HepG2 (cell line): Measurements from ENCODE around the gene METTL6. TPM values are rescaled to one million over a fixed set of nuclear protein-coding genes. Genes with fewer than 3 reads are reported as not detected.
A peak's percentile ranks its signal among the peaks of the same experiment; 100 is the strongest.

Experiments used
- ATAC-seq: fragments of 200-7000 bp; cut with Tn5 transposase; 3 replicates; pipeline ENCODE4 v1.9.1; 2020; ENCODE audit warnings: mild to moderate bottlenecking, moderate library complexity
- BruUV-seq: library from RNA; stranded (reverse); fragments of 400-500 nt; replicated peaks from 2 replicates; lab custom pipeline; 2021; lab: Mats Ljungman, UMichigan
- CTCF ChIA-PET: fragments of 300-600 bp; formaldehyde crosslinking; extraction: SDS; loops from one replicate; lab custom pipeline; 2021; ENCODE audit warnings: low total read pairs, inconsistent platforms, low intra/inter-chr PET ratio; lab: Yijun Ruan, JAX
- POLR2A ChIA-PET: fragments of 350-600 bp; sonication (Branson Sonifier 250); formaldehyde crosslinking; loops from one replicate; lab custom pipeline; 2020; ENCODE audit warnings: antibody characterized with exemption, inconsistent platforms; lab: Yijun Ruan, JAX
- DNase-seq: peaks from one replicate; pipeline ENCODE4 v3.0.0-alpha.2; 2015; ENCODE audit warnings: low spot score
- FAIRE-seq: peaks from 3 replicates; lab custom pipeline; 2011; peaks lifted over from hg19 to GRCh38; lab: Jason Lieb, UNC
- H2AFZ ChIP-seq: one replicate; pipeline ENCODE4 v1.6.1; 2011; ENCODE audit warnings: low read length, inconsistent platforms
- H3K27ac ChIP-seq: fragments of 300-600 bp; 3 replicates; pipeline ENCODE4 v1.8.0; 2011; ENCODE audit warnings: mixed run types, mild to moderate bottlenecking, mixed read lengths, low read length, inconsistent platforms; ENCODE audit not compliant: insufficient read depth; ENCODE audit errors: extremely low read length
- H3K27me3 ChIP-seq, 2 experiments: fragments of 200-600 bp in 1 of 2; 2 replicates in 1 of 2; 3 replicates in 1 of 2; pipeline versions ENCODE4 v1.6.0 to v1.8.0; 2011; ENCODE audit warnings: low read length in 2 of 2, mild to moderate bottlenecking in 2 of 2, moderate library complexity in 2 of 2, inconsistent platforms in 1 of 2; ENCODE audit not compliant: insufficient read depth in 2 of 2, control insufficient read depth in 1 of 2
- H3K36me3 ChIP-seq, 2 experiments: fragments of 200-600 bp in 1 of 2; replicated peaks in 1 of 2; 2 replicates in 1 of 2; 3 replicates in 1 of 2; pipeline versions ENCODE4 v1.5.1 to v1.8.0; 2011; ENCODE audit warnings: low read length in 2 of 2, inconsistent platforms in 1 of 2; ENCODE audit not compliant: insufficient read depth in 2 of 2, control insufficient read depth in 1 of 2
- H3K4me1 ChIP-seq: 2 replicates; pipeline ENCODE4 v1.5.1; 2012; ENCODE audit warnings: low read length, inconsistent platforms; ENCODE audit not compliant: insufficient read depth
- H3K4me2 ChIP-seq: 2 replicates; pipeline ENCODE4 v1.6.0; 2011; ENCODE audit warnings: low read depth, low read length, inconsistent platforms
- H3K4me3 ChIP-seq, 3 experiments: fragments of 200-600 bp in 1 of 3; sonication (generic), shearing (Covaris generic) in 1 of 3; replicated peaks in 1 of 3; 2 replicates each; pipeline ENCODE4 v1.5.1; 2011 to 2016; ENCODE audit warnings: low read length in 3 of 3, inconsistent platforms in 2 of 3, low read depth in 2 of 3, mild to moderate bottlenecking in 2 of 3, control low read depth in 1 of 3, mixed read lengths in 1 of 3; ENCODE audit not compliant: insufficient read depth in 1 of 3
- H3K79me2 ChIP-seq: one replicate; pipeline ENCODE4 v1.6.1; 2011; ENCODE audit warnings: low read length, inconsistent platforms; ENCODE audit not compliant: insufficient read depth
- H3K9ac ChIP-seq: 2 replicates; pipeline ENCODE4 v1.6.0; 2011; ENCODE audit warnings: mild to moderate bottlenecking, low read depth, low read length, inconsistent platforms; ENCODE audit not compliant: insufficient read depth
- H3K9me3 ChIP-seq: 2 replicates; pipeline ENCODE4 v1.5.1; 2012; ENCODE audit warnings: mild to moderate bottlenecking, low read length
- H4K20me1 ChIP-seq: 2 replicates; pipeline ENCODE4 v1.6.0; 2011; ENCODE audit warnings: inconsistent platforms, mild to moderate bottlenecking, low read length, moderate library complexity; ENCODE audit not compliant: insufficient read depth
- FOXA1 ChIP-seq, 2 experiments: fragments of 450-650 bp in 1 of 2; sonication (generic) in 1 of 2; formaldehyde crosslinking in 1 of 2; IDR thresholded peaks; 2 replicates each; pipeline versions ENCODE4 v1.4.0 to v1.6.1; 2016 to 2020; ENCODE audit warnings: missing genetic modification reagents in 1 of 2
- HNRNPLL ChIP-seq: fragments of 200-400 bp; formaldehyde crosslinking; IDR thresholded peaks from 2 replicates; pipeline ENCODE4 v1.6.1; 2017; ENCODE audit warnings: mild to moderate bottlenecking, low read depth, low read length; ENCODE audit not compliant: poor library complexity, severe bottlenecking
- YEATS2 ChIP-seq: sonication (generic); formaldehyde crosslinking; IDR thresholded peaks from 2 replicates; pipeline ENCODE4 v1.4.0; 2020; ENCODE audit warnings: missing genetic modification reagents, borderline replicate concordance
- ZFP36 ChIP-seq: fragments of 150-350 bp; IDR thresholded peaks from 2 replicates; pipeline ENCODE4 v1.6.1; 2018; ENCODE audit warnings: borderline replicate concordance, low read length, low read depth; ENCODE audit not compliant: partially characterized antibody
- ZNF432 ChIP-seq: sonication (generic); formaldehyde crosslinking; IDR thresholded peaks from 2 replicates; pipeline ENCODE4 v1.5.0; 2020; ENCODE audit warnings: missing genetic modification reagents, mild to moderate bottlenecking, borderline replicate concordance
- WGBS: methylation state at CpG from one replicate; pipeline ENCODE4 v1.1.6; 2017; ENCODE audit warnings: low lambda C conversion rate; 5-methylcytosine and 5-hydroxymethylcytosine counted together
- in situ Hi-C: cut with HindIII; loops from 2 replicates; pipeline ENCODE4 v1.10.0; 2017; ENCODE audit warnings: low pct_unique_long_range_greater_than_20kb; ENCODE audit not compliant: extremely low pct_ligation_motif_present
- intact Hi-C: fragments of 100-400 bp; cut with micrococcal nuclease; formaldehyde crosslinking; loops from one replicate; pipeline ENCODE4 v1.10.0; 2022; ENCODE audit not compliant: unreplicated experiment
- polyA plus RNA-seq, 8 experiments: library from polyadenylated mRNA; depleted of rRNA in 3 of 8; stranded (reverse) in 7 of 8; unstranded in 1 of 8; fragments of >200 nt; fragmentation: Illumina TruSeq in 4 of 8; extraction: Trizol in 4 of 8; gene quantifications; 2 replicates each; pipeline versions ENCODE4 v1.2.1 to v1.2.3, GENCODE V29; 2011 to 2016; ENCODE audit warnings: low read depth in 4 of 8, missing spikeins in 1 of 8, mixed read lengths in 1 of 8; ENCODE audit not compliant: insufficient read depth in 1 of 8
- total RNA-seq, 5 experiments: library from RNA; depleted of rRNA; stranded (reverse); fragments of >200 nt; fragmentation: Illumina TruSeq; extraction: Trizol; gene quantifications; 2 replicates each; pipeline ENCODE4 v1.2.3, GENCODE V29; 2016; ENCODE audit warnings: low read depth in 1 of 5
- TF ChIP-seq, protein P1 (sequence below): sonication (generic); formaldehyde crosslinking; conservative IDR thresholded peaks from 2 replicates; pipeline ENCODE4 v1.4.0; 2020; ENCODE audit warnings: missing genetic modification reagents
- TF ChIP-seq, protein P2 (sequence below): sonication (generic); formaldehyde crosslinking; IDR thresholded peaks from 2 replicates; pipeline ENCODE4 v1.5.1; 2020; ENCODE audit warnings: missing genetic modification reagents, mild to moderate bottlenecking, borderline replicate concordance
- TF ChIP-seq, protein P3 (sequence below): sonication (generic); formaldehyde crosslinking; IDR thresholded peaks from 2 replicates; pipeline ENCODE4 v1.4.0; 2020; ENCODE audit warnings: missing genetic modification reagents; ENCODE audit errors: not compliant biosample characterization

METTL6 gene
- total and polyA plus RNA-seq, 2 of the 13 experiments (the other 11 are each of a cell fraction or from before 2014, with no cell fraction given), result 17.2 to 29.4 TPM

DNA sequence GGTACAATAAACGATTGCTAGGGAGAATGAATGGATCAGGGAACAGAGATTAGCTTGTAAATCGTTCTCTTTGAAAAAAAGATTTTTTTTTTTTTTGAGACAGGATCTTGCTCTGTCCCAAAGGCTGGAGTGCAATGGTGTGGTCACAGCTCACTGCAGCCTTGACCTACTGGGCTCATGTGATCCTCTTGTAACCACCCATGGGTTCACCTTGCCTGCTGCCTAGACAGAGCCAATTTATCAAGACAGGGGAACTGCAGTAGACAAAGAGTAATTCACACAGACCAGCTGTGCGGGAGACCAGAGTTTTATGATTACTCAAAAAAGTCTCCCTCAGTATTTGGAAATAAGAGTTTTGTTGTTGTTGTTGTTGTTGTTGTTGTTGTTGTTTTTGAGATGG lies 39.6 kb downstream of the METTL6 start:
- no peak overlapping the region for H3K9ac ChIP-seq
- 29% methylated on average over 3 of the region's 3 CpGs for WGBS
- no peak overlapping the region for H2AFZ ChIP-seq
- no peaks in the 10 kb centered on the region for H3K36me3 ChIP-seq
- intact Hi-C loops, result no loop called here
- H3K4me1 ChIP-seq, result 0 out of 2 replicates have a peak, but pooled peaks cover 5% of the 10 kb centered on the region
- peak; percentile 60 for ATAC-seq
- H3K27me3 ChIP-seq, result no peaks in the 10 kb centered on the region
- POLR2A ChIA-PET, result no interaction called here
- DNase-seq, result no peak
- no peaks in the 10 kb centered on the region for H3K79me2 ChIP-seq
- no peak overlapping the region for H3K27ac ChIP-seq
- no TSS peak for BruUV-seq
- TF ChIP-seq ZFP36, result no peak
- H3K4me2 ChIP-seq, result no peak overlapping the region
- in situ Hi-C loops, result loop anchor here (10.0 kb wide), 1 partner anchor 273 kb away; no protein-coding TSS in a partner anchor
- H3K9me3 ChIP-seq, result no peaks in the 10 kb centered on the region; the same call in 1 of the 2 replicates
- no peak overlapping the region for H3K4me3 ChIP-seq
- no peak for FAIRE-seq
- CTCF ChIA-PET, result no interaction called here
- H4K20me1 ChIP-seq, result no peaks in the 10 kb centered on the region

DNA sequence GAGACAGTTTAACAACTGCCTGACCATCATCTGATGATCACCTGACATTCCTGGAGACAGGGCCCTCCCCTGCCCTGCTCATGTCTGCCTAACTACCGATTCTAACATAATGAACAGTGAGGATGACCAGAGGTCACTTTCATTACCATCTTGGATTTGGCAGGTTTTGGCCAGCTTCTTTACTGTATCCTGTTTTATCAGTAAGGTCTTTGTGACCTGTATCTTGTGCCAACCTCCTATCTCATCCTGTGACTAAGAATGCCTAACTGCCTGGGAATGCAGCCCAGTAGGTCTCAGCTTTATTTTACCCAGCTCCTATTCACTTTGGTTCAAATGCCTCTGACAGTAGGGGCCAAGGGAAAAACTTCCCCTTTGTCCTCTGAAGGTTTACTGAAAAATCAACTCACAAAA lies 40.2 kb downstream of the METTL6 start:
- H2AFZ ChIP-seq, result no peak overlapping the region
- H4K20me1 ChIP-seq, result no peaks in the 10 kb centered on the region
- H3K27me3 ChIP-seq, result no peaks in the 10 kb centered on the region
- no peak overlapping the region for H3K4me3 ChIP-seq
- in situ Hi-C loops (loop anchor here (10.0 kb wide), 1 partner anchor 272 kb away; no protein-coding TSS in a partner anchor), intact Hi-C loops (no loop called here)
- H3K9ac ChIP-seq, result no peak overlapping the region
- POLR2A ChIA-PET, result no interaction called here
- no peaks in the 10 kb centered on the region for H3K79me2 ChIP-seq
- H3K4me1 ChIP-seq, result 0 out of 2 replicates have a peak, but pooled peaks cover 5% of the 10 kb centered on the region
- DNase-seq, result no peak
- no TSS peak for BruUV-seq
- no peak for ATAC-seq
- TF ChIP-seq FOXA1 (IDR thresholded peaks at IDR 0.05) (no peak), FOXA1 (CRISPR knock-in tag; IDR thresholded peaks at IDR 0.05) (no peak), ZNF432 (CRISPR knock-in tag) (no peak), HNRNPLL (no peak), YEATS2 (no peak)
- TF ChIP-seq, protein P1, sequence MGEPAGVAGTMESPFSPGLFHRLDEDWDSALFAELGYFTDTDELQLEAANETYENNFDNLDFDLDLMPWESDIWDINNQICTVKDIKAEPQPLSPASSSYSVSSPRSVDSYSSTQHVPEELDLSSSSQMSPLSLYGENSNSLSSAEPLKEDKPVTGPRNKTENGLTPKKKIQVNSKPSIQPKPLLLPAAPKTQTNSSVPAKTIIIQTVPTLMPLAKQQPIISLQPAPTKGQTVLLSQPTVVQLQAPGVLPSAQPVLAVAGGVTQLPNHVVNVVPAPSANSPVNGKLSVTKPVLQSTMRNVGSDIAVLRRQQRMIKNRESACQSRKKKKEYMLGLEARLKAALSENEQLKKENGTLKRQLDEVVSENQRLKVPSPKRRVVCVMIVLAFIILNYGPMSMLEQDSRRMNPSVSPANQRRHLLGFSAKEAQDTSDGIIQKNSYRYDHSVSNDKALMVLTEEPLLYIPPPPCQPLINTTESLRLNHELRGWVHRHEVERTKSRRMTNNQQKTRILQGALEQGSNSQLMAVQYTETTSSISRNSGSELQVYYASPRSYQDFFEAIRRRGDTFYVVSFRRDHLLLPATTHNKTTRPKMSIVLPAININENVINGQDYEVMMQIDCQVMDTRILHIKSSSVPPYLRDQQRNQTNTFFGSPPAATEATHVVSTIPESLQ (CRISPR knock-in tag), result no peak
- TF ChIP-seq, protein P2, sequence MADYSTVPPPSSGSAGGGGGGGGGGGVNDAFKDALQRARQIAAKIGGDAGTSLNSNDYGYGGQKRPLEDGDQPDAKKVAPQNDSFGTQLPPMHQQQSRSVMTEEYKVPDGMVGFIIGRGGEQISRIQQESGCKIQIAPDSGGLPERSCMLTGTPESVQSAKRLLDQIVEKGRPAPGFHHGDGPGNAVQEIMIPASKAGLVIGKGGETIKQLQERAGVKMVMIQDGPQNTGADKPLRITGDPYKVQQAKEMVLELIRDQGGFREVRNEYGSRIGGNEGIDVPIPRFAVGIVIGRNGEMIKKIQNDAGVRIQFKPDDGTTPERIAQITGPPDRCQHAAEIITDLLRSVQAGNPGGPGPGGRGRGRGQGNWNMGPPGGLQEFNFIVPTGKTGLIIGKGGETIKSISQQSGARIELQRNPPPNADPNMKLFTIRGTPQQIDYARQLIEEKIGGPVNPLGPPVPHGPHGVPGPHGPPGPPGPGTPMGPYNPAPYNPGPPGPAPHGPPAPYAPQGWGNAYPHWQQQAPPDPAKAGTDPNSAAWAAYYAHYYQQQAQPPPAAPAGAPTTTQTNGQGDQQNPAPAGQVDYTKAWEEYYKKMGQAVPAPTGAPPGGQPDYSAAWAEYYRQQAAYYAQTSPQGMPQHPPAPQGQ, result no peak
- TF ChIP-seq, protein P3, sequence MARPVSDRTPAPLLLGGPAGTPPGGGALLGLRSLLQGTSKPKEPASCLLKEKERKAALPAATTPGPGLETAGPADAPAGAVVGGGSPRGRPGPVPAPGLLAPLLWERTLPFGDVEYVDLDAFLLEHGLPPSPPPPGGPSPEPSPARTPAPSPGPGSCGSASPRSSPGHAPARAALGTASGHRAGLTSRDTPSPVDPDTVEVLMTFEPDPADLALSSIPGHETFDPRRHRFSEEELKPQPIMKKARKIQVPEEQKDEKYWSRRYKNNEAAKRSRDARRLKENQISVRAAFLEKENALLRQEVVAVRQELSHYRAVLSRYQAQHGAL (CRISPR knock-in tag), result no peak
- H3K4me2 ChIP-seq, result no peak overlapping the region
- WGBS, result 22% methylated on average over 1 of the region's 1 CpG
- H3K27ac ChIP-seq, result no peak overlapping the region
- H3K9me3 ChIP-seq, result no peaks in the 10 kb centered on the region; the same call in 1 of the 2 replicates
- no peaks in the 10 kb centered on the region for H3K36me3 ChIP-seq
- CTCF ChIA-PET, result no interaction called here
- no peak for FAIRE-seq
